Measurements from ENCODE around the gene RBBP8. TPM values are rescaled to one million over a fixed set of nuclear protein-coding genes. Genes with fewer than 3 reads are reported as not detected.

Gene RBBP8
- total RNA-seq, 2 donors from 2014 or later: 9.7 to 10.2 TPM

- no peak overlapping the region for H3K4me3 ChIP-seq
- ATAC-seq (ENCODE audit: insufficient number of reproducible peaks, low FRiP score, low read depth) (no peak), DNase-seq (ENCODE audit: low spot score) (no peak)
- H3K27me3 ChIP-seq (replicated peaks; ENCODE audit: insufficient read depth): no peaks in the 10 kb centered on the region
- no peak overlapping the region for H3K27ac ChIP-seq
- H3K36me3 ChIP-seq: no peaks in the 10 kb centered on the region
- no peaks in the 10 kb centered on the region for H3K4me1 ChIP-seq (ENCODE audit: control insufficient read depth in 1 of 2, low read depth in 2 of 2)
- no peaks in the 10 kb centered on the region for H3K9me3 ChIP-seq
- TF ChIP-seq CTCF (IDR thresholded peaks at IDR 0.05): no peak
Measured at GRCh38 chr18:23072079-23072478, 139.0 kb downstream of the RBBP8 start.

GRCh38 chr18:23073996-23074606, 141.0 kb downstream of the RBBP8 start:
- no peaks in the 10 kb centered on the region for H3K36me3 ChIP-seq
- ATAC-seq (ENCODE audit: insufficient number of reproducible peaks, low FRiP score, low read depth) (no peak), DNase-seq (ENCODE audit: low spot score) (no peak)
- TF ChIP-seq CTCF (IDR thresholded peaks at IDR 0.05): no peak
- peaks cover 9 to 10% of the 10 kb centered on the region in 2 donors for H3K4me1 ChIP-seq (ENCODE audit: control insufficient read depth in 1 of 2, low read depth in 2 of 2)
- H3K27ac ChIP-seq: no peak overlapping the region
- H3K9me3 ChIP-seq: no peaks in the 10 kb centered on the region
- no peak overlapping the region for H3K4me3 ChIP-seq
- H3K27me3 ChIP-seq (replicated peaks; ENCODE audit: insufficient read depth): no peaks in the 10 kb centered on the region

Other genes with a start within 250 kb of the RBBP8 start
- 10 to 100 TPM; 25.7 to 28.7 TPM for gene CABLES1, start 202.2 kb downstream of the RBBP8 start, total RNA-seq